Effector CD8-positive, alpha-beta T cell (primary cell): ENCODE measurements around the gene YJU2.
"Not testable (repeated sequence)": the region's sequence is repeated elsewhere in the genome, so short reads cannot be mapped to it uniquely, and the experiment has no call there.

Source experiments
- DNase-seq: peaks from one replicate; lab custom pipeline; 2025; lab: John Stamatoyannopoulos, UW

The YJU2 gene

DNA sequence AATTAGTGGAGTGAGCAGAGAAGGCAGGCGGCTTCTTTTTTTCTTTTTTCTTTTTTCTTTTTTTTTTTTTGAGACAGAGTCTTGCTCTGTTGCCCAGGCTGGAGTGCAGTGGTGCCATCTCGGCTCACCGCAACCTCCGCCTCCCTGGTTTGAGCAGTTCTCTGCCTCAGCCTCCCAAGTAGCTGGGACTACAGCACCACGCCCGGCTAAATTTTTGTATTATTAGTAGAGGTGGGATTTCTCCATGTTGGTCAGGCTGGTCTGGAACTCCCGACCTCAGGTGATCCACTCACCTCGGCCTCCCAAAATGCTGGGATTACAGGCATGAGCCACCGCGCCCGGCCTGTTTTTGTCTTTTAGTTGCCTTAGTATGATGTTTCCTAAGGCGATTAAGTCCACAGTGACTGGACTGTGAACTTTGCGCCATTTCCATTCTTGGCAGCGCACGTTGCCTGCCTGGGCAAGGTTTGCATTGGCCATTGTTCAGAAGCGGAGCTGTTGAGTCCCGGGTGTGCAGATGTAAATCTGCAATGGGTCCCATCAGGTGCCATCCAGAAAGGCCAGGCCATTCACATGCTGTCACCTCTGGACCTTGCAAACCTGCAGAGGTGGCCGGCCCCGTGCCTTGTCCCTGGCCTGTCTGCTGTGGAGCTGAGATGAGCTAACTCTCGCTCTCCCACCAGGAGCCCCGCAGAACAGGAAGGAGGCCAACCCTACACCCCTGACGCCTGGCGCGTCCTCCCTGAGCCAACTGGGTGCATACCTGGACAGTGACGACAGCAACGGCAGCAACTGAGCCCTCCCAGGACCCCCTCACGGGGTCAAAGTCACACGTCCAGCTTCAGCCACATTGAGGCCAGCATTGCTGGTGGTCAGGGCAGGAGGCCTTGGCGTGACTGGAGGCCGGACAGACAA is 21.3 kb downstream of the YJU2 start:
- no peak for DNase-seq

DNA sequence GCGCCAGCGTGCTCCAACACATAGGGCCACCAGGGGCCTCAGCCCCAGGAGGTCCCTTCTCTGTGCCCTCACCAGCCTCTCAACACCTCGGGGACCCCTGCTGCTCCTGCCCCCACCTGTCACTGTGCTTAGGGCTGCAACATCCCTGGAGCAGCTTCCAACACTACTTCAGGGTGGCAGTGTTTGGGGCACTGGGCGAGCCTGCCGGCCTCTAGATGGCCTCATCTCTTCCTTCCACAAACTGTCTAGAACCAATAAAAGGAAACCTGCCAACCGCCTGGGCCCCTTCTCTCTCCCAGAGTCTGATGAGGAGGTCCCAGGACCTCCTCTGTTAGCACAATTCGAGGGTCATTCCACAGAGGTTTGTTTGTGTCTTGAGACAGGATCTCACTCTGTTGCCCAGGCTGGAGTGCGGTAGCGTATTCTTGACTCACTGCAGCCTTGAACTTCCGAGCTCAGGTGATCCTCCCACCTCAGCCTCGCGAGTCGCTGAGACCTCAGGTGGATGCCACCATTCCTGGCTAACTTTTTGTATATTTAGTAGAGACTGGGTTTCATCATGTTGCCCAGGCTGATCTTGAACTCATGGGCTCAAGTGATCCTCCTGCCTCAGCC is 22.0 kb downstream of the YJU2 start:
- DNase-seq, result no peak

DNA sequence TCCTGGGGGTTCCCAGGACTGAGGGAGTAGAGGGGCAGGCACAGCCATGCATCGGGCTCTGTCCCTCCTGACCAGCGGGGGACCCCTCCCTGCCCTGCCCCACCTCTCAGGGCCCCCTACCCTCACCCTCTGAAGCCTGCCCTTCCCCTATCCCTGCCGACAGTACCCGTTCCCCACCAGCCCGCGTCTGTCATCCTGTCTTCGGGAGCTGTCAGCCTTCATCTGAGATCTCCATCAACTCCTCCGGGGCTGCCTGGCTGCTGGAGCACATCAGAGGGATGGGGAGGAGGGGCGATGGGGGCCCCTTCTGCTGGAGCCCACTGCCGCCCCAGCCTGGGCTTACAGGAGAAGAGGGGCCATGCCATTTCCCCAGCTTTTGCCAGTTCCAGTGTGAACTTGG is 26.0 kb downstream of the YJU2 start:
- no peak for DNase-seq

DNA sequence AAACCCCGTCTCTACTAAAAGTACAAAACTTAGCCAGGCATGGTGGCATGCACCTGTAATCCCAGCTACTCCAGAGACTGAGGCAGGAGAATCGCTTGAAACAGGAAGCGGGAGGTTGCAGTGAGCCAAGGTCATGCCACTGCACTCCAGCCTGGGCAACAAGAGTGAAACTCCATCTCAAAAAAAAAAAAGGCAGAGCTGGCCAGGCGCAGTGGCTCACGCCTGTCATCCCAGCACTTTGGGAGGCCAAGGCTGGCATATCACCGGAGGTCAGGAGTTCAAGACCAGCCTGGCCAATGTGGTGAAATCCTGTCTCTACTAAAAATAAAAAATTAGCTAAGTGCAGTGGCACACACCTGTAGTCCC is 27.4 kb downstream of the YJU2 start:
- DNase-seq, result not testable (repeated sequence)

DNA sequence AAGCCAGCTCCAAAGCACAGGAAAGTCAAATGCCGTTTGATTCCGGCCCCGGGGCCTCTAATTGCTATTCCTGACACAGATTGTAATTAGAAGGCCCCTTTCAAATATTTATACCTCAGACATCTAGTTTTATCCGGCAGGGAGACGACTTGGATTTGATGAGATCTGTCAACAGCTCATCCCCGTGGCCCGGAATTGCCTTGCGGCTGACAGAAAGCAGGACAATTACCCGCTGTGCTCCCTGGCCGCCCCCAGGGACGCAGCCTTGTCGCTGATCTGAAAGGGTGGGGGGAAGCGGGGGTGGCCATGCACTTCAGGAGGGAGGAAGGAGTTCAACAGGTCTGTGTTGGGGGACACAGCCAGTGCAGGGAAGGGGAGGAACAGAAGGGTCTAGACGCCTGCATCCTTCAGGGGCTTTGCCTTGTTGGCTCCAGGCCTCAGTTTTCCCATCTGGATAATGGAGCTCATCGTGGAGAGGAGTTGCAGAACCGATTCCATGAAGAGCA is 30.4 kb downstream of the YJU2 start:
- DNase-seq, result no peak

DNA sequence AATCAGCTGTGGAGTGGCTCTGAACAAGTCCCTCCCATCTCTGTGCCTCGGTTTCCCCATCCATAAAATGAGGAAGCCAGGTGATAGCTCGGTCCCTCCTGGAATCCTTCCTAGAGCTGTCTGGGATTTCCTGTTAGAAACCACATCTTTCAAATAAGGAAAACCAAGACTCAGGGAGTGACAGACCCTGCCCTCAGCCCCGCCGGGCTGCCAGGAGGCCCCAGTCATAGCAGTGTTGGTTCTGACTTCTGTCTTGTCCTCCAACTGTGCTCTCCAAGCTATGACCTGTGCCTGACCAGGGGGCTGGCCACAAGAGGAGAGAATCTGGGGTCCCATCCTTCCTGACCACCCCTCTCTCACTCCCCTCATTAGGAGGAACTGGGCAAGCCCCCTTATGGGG is 31.1 kb downstream of the YJU2 start:
- no peak for DNase-seq

DNA sequence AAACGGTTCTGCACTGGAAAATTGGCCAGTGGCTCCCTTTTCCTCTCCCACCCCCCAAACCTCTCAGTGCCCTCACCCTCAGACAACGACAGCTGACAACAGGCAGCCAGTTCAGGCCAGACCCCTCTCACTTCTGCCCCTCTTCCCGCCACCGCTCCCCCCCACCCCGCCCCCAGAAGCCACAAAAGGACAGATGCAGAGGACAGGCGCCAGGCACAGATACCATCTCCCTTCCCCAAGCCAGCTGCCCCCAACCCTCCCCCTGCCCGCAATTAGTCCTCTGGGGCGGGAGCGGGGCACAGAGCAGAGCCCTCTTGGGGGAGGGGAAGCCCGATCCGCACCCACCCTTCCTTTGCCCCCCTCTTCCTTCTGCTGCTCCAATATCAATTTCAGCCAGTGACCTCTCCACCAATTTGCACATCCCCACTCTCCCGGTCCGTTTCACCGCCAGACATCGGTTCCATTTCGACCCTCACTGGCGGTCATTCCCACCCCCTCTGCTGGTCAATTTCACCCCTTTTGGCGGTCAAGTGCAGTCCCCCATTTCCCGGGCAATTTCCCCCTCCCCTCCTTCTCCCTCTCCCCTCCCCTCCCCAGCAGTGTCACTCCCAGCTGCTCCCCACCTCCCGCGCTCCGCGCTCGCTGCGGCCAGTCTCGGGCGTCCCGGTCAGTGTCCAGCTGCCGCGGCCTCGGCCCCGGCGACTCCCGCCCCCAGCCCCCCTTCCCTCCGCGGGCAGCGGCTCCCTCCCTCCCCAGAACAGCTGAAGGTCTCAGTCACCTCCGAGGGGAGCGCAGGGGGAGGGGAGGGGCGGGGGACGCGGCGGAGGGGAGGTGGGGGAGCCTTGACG is 31.8 kb downstream of the YJU2 start, which contains the start of gene SHD:
Gene SHD, plus strand, starts transcription at position 848 of the 848 bp plus-strand sequence. CDS start 798 bp downstream, outside the sequence.
- no peak for DNase-seq

DNA sequence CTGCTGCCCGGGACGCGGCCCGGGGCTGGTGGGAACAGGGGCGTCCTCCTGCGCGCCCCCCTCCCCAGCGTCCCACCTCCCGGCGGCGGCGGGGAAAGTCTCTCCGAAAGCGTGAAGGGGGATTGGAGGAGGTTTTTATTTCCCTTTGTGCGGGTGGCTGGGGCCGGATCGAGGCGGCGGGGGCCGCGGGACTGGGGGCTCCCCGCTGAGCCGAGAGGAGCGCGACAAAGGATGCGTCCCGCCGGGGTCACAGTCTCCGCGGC is 32.3 kb downstream of the YJU2 start:
- DNase-seq, result no peak

DNA sequence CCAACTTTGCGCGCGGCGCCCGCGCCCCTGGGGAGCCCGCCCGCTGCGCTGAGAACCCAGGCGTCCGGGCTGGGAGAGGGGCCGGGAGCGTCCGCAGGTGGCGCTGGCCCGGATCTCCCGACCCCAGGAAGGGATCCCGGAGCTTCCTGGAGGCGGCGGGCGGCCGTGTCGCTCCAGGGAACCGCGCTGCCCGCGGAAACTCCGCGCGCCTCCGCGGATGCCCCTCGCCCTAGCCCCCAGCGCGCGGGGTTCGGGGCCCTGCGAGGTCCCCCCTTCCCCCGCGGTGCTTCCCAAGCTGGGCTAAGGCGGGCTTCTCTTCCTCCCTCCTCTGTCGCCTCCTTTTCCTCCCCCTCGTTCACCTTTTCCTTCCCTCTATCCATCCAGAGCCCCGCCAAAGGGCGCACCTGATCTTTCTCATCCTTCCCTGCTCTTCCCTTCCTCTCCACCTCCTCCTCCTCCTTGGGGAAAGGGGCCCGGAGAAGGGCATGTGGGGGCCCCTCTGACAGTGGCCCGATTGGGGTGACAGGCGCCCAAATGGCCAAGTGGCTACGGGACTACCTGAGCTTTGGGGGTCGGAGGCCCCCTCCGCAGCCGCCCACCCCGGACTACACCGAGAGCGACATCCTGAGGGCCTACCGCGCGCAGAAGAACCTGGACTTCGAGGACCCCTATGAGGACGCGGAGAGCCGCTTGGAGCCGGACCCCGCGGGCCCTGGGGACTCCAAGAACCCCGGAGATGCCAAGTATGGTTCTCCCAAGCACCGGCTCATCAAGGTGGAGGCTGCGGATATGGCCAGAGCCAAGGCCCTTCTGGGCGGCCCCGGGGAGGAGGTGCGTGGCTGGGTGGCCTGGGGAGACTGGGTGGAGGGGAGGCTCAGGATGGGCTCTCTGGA is 32.9 kb downstream of the YJU2 start:
- DNase-seq, result no peak

DNA sequence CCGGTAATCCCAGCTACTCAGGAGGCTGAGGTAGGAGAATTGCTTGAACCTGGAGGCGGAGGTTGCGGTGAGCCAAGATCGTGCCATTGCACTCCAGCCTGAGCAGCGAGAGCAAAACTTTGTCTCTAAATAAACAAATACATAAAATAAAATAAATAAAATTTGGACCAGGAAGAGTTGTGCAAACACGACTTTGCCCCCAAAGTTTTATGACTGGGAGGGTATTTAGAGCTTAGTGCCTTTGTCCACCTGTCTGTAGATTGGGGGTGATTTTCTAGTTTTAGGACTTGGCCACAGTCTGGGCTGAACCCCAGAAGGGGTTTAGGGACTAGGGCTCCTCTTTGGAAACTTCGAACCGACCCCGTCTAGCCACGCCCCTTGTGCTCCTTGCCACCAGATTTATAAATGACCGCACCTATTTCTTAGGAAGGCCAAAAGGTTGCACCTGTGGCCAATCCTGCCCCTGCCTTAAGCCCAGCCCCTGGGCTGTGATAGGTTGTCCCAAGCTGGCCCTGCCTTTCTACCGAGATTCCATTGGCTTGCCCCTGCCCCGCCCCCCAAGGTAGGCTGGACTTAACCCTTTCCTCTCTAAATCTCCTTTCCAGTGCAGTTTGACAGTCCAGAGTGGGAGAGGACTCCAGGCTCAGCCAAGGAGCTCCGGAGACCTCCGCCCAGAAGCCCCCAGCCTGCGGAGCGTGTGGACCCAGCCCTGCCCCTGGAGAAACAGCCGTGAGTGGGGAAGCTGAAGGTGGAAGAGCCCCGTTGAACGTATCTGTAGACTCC is 37.5 kb downstream of the YJU2 start:
- DNase-seq, result no peak

DNA sequence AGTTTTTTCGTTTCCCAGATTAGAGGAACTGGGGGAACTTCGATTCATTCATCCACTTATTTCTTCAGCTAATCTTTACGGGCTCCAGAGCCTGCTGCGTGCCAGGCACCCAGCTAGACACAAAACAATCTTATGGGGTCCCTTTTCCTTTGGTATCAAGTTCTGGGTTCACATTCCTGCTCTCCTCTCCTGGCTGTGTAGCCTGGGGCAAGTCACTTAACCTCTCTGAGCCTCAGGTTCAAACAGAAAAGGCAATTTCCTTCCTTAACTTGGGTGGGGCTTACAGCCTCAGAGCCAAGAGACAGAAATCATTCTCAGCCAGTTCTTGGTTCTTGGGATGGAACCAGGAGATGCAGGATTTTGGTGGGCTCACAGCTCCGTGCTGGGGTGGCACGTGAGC is 38.1 kb downstream of the YJU2 start:
- no peak for DNase-seq

DNA sequence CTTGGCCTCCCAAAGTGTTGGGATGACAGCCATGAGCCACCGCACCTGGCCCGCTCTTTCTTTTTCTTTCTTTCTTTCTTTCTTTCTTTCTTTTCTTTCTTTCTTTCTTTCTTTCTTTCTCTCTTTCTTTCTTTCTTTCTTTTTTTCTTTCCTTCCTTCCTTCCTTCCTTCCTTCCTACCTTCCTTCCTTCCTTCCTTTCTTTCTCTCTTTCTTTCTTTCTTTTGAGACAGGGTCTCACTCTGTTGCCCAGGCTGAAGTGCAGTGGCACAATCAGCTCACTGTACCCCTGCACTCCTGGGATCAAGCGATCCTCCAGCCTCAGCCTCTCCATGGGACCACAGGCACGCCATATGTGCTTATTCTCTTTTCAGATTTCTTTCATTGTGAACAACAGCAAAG is 39.3 kb downstream of the YJU2 start:
- not testable (repeated sequence) for DNase-seq

DNA sequence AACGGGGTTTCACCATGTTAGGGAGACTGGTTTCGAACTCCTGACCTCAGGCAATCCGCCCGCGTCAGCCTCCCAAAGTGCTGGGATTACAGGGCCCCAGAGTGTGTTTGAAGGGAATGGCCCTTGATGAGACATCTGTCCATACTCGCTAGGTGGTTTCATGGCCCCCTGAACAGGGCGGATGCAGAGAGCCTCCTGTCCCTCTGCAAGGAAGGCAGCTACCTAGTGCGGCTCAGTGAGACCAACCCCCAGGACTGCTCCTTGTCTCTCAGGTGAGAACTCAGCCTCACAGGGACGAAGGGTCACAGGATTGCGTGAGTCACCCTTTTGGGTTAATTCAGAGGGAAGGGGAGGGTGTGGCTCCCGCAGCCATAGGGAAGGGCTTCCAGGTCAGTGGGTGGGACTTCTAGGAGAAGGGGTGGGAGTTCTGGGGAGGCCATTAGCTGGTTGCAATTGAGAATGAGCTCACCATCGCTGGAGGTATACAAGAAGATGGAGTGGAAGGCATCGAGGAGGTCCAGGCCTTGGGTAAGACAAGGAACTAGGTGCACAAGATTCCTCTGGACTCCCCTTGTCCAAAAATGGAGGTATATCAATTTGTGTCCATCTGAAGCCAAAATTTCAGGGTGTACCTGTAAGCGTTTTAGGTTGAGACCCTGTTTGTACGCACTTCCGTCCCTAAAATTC is 41.4 kb downstream of the YJU2 start:
- DNase-seq, result no peak

DNA sequence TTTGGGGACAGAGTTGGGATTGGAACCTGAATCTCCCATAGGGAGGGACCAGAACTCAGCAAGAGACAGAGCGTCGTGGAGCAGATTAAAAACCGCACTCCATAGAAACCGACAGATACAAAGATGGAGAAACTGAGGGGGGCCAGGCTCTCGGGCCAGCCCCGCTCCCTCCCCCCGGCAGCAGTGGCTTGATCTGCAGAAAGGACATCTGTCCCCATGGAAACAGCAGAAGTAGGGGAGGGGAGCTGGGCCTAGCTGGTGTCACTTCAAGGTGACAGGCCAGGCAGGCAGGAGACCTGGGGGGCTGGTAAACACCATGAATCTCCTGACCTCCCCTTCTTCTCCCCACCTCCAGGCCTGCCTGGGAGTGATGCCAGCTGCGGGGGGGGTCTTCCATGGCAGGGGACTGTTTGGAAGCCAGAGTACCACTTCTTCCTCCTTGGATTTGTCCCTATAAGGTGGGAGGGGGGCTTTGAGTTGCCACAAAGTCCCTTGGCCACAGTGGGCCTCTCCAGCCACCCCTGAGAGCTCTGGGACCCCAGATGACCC is 44.4 kb downstream of the YJU2 start:
- DNase-seq, result no peak

DNA sequence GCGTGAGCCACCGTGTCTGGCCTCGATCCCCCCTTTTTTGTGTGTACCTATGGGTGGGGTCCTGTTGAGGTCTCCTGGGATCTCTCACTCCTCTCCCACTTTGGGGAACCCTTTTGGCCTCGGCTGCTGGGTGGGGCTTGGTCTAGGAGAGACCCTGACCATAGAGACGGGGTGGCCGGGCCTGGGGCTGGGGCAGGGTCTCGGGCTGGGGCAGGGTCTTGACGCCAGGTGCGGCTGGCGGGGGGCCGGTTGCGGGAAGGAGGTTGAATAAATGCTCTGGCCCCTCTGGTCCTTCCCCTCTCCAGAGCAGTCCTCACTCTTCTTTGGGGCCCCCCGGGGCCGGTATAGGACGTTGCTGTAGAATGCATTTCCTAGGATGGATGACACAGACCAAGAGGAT is 45.6 kb downstream of the YJU2 start:
- no peak for DNase-seq

DNA sequence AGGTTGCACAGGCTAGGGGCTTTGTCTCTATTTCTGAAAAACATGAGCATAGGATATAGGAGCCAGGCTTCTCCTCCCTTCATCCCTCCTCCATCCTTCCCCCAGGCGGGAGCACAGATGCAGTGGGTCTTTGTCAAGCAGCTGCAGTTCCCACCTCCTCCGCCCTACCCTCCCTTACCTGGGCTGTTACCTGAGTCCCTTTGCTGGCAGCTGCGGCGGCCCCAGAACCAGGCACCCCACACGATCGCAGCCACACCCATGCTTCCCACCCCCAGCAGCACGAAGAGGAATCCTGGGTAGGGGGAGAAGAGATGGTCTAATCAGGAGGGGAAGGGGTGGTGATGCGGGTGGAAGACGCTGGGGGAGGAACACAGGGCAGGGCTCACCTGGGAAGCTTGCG is 47.5 kb downstream of the YJU2 start:
- DNase-seq, result no peak

DNA sequence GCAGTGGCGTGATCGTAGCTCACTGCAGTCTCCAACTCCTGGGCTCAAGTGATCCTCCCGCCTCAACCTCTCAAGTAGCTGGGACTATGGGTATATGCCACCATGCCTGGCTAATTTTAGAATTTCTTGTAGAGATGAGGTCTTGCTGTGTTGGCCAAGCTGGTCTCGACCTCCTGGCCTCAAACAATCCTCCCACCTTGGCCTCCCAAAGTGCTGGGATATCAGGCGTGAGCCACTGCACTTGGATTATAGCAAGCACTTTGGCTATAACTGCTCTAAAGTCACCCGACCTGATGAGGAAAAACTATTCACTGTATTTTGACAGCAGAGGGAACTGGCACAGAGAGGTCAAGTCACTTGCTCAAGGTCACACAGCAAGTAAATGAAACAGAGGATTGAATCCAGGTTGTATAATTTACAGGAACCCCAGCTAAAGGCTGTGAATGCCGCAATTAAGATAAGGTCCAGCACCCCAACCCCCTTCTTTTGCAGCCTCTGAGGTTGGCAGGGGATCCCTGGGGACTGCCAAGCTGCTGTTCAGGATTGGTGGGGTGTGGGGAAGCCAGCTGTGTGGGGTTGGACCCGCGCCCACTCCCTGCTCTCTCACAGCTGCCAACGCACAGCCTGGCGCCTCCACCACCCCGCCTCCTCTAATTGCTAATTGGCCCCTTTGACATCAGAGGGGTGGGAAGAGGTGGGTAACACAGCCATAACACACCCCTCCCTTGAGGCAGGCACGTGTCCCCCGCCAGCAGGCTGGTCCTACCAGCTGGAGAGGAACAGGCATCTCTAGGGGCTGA is 49.3 kb downstream of the YJU2 start:
- DNase-seq, result no peak

DNA sequence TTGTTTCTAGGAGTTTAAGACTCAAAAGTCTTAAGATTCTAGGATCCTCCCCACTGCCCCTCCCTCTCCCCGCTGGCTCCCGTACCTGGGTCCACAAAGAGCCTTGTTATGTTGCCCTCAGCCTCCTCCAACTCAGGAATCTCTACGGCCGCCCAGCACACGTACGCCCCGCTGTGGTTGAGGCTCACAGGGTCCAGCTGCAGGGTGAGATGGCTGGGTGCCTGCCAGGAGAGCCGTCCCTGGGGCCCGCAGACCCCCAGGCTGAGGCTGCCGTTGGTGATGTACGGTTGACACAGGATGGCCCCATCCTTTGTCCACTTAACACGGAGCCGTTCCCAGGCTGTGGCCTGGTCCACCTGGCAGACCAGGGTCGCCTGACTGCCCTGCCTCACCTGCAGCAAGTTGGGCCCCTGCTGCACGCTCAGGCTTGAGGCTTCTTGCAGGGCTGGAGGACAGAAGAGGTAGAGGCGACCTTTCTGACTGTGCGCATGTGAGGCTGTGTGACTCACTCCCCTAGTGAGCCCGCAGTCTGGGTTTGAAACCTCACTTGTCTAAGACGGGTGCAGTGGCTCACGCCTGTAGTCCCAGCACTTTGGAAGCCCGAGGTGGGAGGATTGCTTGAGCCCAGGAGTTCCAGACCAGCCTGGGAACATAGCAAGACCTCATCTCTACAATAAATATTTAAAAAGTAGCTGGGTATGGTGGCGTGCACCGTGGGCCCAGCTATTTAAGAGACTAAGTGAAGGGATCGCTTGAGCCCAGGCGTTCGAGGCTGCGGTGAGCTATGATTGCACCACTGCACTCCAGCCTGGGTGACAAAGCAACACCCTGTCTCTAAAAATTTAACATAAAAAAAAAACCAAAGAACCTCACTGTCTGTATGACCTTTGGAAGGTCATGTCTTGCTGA is 51.3 kb downstream of the YJU2 start:
- DNase-seq, result no peak
